ENCODE data around the gene IDS.

DNA sequence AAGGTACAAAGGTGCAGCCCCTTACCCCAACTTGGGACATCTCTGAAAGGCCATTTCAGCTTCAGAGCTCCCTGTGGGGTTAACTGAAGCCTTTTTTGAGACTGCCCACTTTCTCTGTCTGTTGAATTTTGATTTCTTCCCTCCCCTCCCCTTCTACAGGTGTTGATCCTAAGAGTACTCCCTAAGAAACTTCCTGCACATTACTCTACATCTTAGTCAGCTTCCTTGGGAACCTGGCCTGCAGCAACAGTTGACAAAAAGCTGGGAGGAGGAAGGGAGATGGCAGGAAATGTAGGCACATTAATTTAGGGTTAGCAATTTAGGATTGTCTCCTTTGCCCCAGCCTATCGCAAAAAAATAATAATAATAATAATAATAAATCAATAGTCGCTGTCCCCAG lies 1.2 kb upstream of the IDS start:
- TF ChIP-seq, protein P1, sequence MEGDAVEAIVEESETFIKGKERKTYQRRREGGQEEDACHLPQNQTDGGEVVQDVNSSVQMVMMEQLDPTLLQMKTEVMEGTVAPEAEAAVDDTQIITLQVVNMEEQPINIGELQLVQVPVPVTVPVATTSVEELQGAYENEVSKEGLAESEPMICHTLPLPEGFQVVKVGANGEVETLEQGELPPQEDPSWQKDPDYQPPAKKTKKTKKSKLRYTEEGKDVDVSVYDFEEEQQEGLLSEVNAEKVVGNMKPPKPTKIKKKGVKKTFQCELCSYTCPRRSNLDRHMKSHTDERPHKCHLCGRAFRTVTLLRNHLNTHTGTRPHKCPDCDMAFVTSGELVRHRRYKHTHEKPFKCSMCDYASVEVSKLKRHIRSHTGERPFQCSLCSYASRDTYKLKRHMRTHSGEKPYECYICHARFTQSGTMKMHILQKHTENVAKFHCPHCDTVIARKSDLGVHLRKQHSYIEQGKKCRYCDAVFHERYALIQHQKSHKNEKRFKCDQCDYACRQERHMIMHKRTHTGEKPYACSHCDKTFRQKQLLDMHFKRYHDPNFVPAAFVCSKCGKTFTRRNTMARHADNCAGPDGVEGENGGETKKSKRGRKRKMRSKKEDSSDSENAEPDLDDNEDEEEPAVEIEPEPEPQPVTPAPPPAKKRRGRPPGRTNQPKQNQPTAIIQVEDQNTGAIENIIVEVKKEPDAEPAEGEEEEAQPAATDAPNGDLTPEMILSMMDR (conservative IDR thresholded peaks at IDR 0.05; ENCODE audit: low read length): no peak
- TF ChIP-seq EZH2phosphoT487 (IDR thresholded peaks at IDR 0.05; ENCODE audit: borderline replicate concordance, low read depth, low read length): no peak

Data from OCI-LY7 (cell line).